ENCODE measurements around the gene CNGB1.
"Not testable (repeated sequence)": the region's sequence is repeated elsewhere in the genome, so short reads cannot be mapped to it uniquely, and the experiment has no call there.

GRCh38 chr16:58004736-58005135 lies 33.8 kb upstream of the CNGB1 start:
- not testable (repeated sequence) for TF ChIP-seq POLR2A (IDR thresholded peaks at IDR 0.05); CTCF (IDR thresholded peaks at IDR 0.05 in 8 of 11, conservative IDR thresholded peaks at IDR 0.05 in 3 of 11); POLR2AphosphoS5 (IDR thresholded peaks at IDR 0.05)
